Right atrium auricular region (tissue), 2 donors: ENCODE results near the gene DUSP9. TPM values are rescaled to one million over a fixed set of nuclear protein-coding genes. Genes with fewer than 3 reads are reported as not detected.

Source experiments
- DNase-seq: peaks from one replicate; pipeline ENCODE4 v3.0.0-alpha.2; 2019; ENCODE audit warnings: low spot score
- H3K27ac ChIP-seq, 2 donors: fragments of 200-600 bp; sonication (generic); 1 replicate in 1 of 2; 2 replicates in 1 of 2; pipeline ENCODE4 v1.5.1; 2016 to 2019
- H3K27me3 ChIP-seq, 2 donors: fragments of 200-600 bp; sonication (generic); one replicate each; pipeline versions ENCODE4 v1.5.1 to v1.6.0; 2017 to 2019
- H3K36me3 ChIP-seq: fragments of 200-600 bp; sonication (generic); one replicate; pipeline ENCODE4 v1.5.1; 2016
- H3K4me1 ChIP-seq, 2 donors: fragments of 200-600 bp; sonication (generic); one replicate each; pipeline versions ENCODE4 v1.5.1 to v1.6.0; 2017 to 2019
- H3K4me3 ChIP-seq, 2 donors: fragments of 200-600 bp; sonication (generic); 1 replicate in 1 of 2; 2 replicates in 1 of 2; pipeline ENCODE4 v1.5.1; 2017 to 2019; ENCODE audit warnings: mild to moderate bottlenecking in 1 of 2, moderate library complexity in 1 of 2
- H3K9me3 ChIP-seq, 2 donors: fragments of 200-600 bp; sonication (generic); one replicate each; pipeline ENCODE4 v1.5.1; 2019
- total RNA-seq, 2 donors: library from RNA; depleted of rRNA; stranded (reverse); fragments of >200 nt; gene quantifications; one replicate each; pipeline ENCODE4 v1.1.0, GENCODE V29; 2016
- TF ChIP-seq, protein P1 (sequence below), 2 donors: fragments of 200-600 bp; sonication (generic); IDR thresholded peaks; one replicate each; pipeline ENCODE4 v1.5.1; 2019; ENCODE audit warnings: antibody characterized with exemption in 2 of 2

DUSP9 gene
- total RNA-seq, 2 donors from 2014 or later = not detected

DNA sequence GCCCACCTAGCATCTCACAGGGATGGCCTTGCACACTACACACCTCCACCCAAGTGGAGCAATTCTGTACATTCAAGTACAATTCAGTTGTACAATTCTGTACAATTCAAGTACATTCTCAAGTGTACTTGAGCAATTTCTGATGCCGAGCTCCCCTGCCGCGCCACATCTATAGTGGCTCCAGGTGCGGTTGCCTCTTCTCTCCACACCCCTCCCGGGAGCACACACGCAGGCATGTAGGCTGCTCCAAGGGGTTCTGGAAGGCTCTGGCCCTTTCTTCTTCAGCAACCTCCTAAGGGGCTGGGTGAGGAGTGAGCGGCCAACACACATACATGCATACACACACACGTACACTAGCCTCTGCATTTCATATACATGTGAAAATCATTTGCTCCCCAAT lies 18.9 kb upstream of the DUSP9 start:
- H3K36me3 ChIP-seq = no peaks in the 10 kb centered on the region
- H3K9me3 ChIP-seq = peaks cover 0 to 10% of the 10 kb centered on the region in 2 donors
- H3K27ac ChIP-seq = no peak overlapping the region
- no peak for DNase-seq
- no peak overlapping the region for H3K4me3 ChIP-seq
- H3K27me3 ChIP-seq = no peaks in the 10 kb centered on the region
- TF ChIP-seq, protein P1, sequence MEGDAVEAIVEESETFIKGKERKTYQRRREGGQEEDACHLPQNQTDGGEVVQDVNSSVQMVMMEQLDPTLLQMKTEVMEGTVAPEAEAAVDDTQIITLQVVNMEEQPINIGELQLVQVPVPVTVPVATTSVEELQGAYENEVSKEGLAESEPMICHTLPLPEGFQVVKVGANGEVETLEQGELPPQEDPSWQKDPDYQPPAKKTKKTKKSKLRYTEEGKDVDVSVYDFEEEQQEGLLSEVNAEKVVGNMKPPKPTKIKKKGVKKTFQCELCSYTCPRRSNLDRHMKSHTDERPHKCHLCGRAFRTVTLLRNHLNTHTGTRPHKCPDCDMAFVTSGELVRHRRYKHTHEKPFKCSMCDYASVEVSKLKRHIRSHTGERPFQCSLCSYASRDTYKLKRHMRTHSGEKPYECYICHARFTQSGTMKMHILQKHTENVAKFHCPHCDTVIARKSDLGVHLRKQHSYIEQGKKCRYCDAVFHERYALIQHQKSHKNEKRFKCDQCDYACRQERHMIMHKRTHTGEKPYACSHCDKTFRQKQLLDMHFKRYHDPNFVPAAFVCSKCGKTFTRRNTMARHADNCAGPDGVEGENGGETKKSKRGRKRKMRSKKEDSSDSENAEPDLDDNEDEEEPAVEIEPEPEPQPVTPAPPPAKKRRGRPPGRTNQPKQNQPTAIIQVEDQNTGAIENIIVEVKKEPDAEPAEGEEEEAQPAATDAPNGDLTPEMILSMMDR (IDR thresholded peaks at IDR 0.05) = no peak
- H3K4me1 ChIP-seq = no peaks in the 10 kb centered on the region

- H3K27ac ChIP-seq = no peak overlapping the region
- no peaks in the 10 kb centered on the region for H3K36me3 ChIP-seq
- no peak for DNase-seq
- H3K4me1 ChIP-seq = no peaks in the 10 kb centered on the region
- TF ChIP-seq, protein P1 (IDR thresholded peaks at IDR 0.05) = no peak
- no peak overlapping the region for H3K4me3 ChIP-seq
- peaks cover 0 to 10% of the 10 kb centered on the region in 2 donors for H3K9me3 ChIP-seq
- no peaks in the 10 kb centered on the region for H3K27me3 ChIP-seq
Measured at GRCh38 chrX:153628665-153629064, 18.3 kb upstream of the DUSP9 start.

DNA sequence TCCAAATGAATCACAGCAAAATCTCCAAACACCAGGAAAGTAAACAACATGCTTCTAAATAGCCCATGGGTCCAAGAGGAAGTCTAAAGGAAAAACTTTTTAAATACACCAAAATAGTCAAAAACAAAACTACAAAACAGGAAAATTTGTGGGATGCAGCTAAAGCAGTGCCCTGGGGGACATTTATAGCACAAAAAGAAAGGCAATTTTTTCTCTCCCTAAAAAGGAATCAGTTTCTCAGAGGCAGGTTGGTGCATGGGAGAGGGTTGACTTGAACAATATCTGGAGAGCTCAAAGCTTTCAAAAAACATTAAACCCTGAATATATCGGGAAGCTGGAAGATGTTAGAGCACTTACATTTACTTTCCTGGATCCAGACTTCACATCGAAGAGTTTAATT lies 15.7 kb upstream of the DUSP9 start:
- Histone ChIP-seq H3K4me3 (no peak overlapping the region), H3K27ac (no peak overlapping the region), H3K9me3 (peaks cover 0 to 10% of the 10 kb centered on the region in 2 donors), H3K36me3 (no peaks in the 10 kb centered on the region), H3K27me3 (no peaks in the 10 kb centered on the region), H3K4me1 (no peaks in the 10 kb centered on the region)
- DNase-seq = no peak
- TF ChIP-seq, protein P1 (IDR thresholded peaks at IDR 0.05) = no peak

DNA sequence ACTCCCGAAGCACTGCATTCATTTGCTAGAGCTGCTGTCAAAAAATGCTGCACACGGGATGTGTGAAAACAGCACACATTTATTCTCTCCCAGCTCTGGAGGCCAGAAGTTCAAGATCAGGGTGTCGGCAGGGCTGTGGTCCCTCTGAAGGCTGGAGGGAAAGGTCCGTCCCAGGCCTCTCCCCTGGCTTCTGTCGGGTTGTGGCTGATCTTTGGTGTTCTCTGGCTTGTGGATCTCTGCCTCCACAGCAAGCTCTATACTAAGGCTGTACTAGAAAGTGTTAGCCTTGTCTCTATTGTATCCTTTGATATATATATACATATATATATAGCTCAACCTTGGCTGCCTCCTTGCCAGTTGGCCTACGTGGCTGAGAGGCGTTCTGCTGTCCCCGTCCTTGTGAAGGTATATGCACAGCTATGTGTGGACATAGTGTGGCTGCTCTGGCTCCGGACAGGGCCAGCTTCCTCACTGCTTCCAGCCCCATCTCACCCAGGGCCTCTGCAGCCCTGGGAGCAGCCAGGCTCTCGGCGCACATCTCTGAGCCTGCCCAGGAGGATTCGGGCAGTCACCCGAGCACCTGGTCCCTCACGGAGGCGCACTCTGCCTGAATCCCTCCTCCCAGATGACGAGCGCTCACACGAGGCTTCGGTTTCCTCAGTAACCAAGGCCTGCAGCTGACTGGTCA lies 15.0 kb upstream of the DUSP9 start:
- H3K36me3 ChIP-seq = no peaks in the 10 kb centered on the region
- H3K27ac ChIP-seq = no peak overlapping the region
- no peak for DNase-seq
- no peaks in the 10 kb centered on the region for H3K4me1 ChIP-seq
- no peak overlapping the region for H3K4me3 ChIP-seq
- TF ChIP-seq, protein P1 (IDR thresholded peaks at IDR 0.05) = no peak
- H3K27me3 ChIP-seq = no peaks in the 10 kb centered on the region
- H3K9me3 ChIP-seq = peaks cover 0 to 10% of the 10 kb centered on the region in 2 donors

- H3K4me3 ChIP-seq = no peak overlapping the region
- no peaks in the 10 kb centered on the region for H3K27me3 ChIP-seq
- DNase-seq = no peak
- H3K9me3 ChIP-seq = peaks cover 0 to 10% of the 10 kb centered on the region in 2 donors
- no peak overlapping the region for H3K27ac ChIP-seq
- TF ChIP-seq, protein P1 (IDR thresholded peaks at IDR 0.05) = no peak
- H3K4me1 ChIP-seq = no peaks in the 10 kb centered on the region
- no peaks in the 10 kb centered on the region for H3K36me3 ChIP-seq
Measured at GRCh38 chrX:153632595-153632946, 14.4 kb upstream of the DUSP9 start.

DNA sequence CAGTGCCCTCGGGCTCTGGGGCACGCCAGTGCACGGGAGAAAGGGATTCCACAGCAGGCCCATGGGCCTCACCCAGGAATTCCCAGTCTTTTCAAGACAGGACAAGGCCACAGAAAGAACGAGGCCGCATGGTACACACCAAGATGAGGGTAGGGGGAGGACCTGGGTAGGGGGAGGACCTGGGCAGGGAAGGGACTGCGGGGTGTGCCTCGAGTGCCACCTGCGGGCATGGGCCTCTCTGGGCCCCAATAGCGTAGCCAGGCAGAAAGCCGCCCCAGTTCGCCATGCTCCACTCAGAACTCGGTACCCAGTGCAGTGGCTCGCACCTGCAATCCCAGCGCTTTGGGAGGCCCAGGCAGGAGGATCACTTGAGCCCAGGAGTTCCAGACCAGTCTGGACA lies 14.0 kb upstream of the DUSP9 start:
- no peak for DNase-seq
- Histone ChIP-seq H3K4me3 (no peak overlapping the region), H3K36me3 (no peaks in the 10 kb centered on the region), H3K4me1 (no peaks in the 10 kb centered on the region), H3K27me3 (no peaks in the 10 kb centered on the region), H3K9me3 (peaks cover 0 to 10% of the 10 kb centered on the region in 2 donors), H3K27ac (no peak overlapping the region)
- TF ChIP-seq, protein P1 (IDR thresholded peaks at IDR 0.05) = no peak
